GM23248 (cell line): ENCODE measurements around the gene NCAM1. TPM values are rescaled to one million over a fixed set of nuclear protein-coding genes. Genes with fewer than 3 reads are reported as not detected.

Source experiments
- DNase-seq: peaks from one replicate; pipeline ENCODE4 v3.0.0-alpha.2; 2015
- H2AFZ ChIP-seq: fragments of 200-600 bp; sonication (generic); 2 replicates; pipeline ENCODE4 v1.6.1; 2016; ENCODE audit warnings: antibody characterized with exemption
- H3F3A ChIP-seq: fragments of 200-600 bp; sonication (generic); 2 replicates; pipeline ENCODE4 v1.6.1; 2016; ENCODE audit warnings: mild to moderate bottlenecking, antibody characterized with exemption, mixed run types; ENCODE audit not compliant: insufficient read depth
- H3K27ac ChIP-seq: fragments of 200-600 bp; sonication (generic); 2 replicates; pipeline ENCODE4 v1.5.1; 2016; ENCODE audit warnings: mild to moderate bottlenecking
- H3K27me3 ChIP-seq: fragments of 200-600 bp; sonication (generic); replicated peaks from 2 replicates; pipeline ENCODE4 v1.6.1; 2016; ENCODE audit warnings: mild to moderate bottlenecking; ENCODE audit not compliant: insufficient read depth
- H3K36me3 ChIP-seq: fragments of 200-600 bp; sonication (generic); 2 replicates; pipeline ENCODE4 v1.6.1; 2016; ENCODE audit warnings: low read depth, mild to moderate bottlenecking
- H3K4me1 ChIP-seq: fragments of 200-600 bp; sonication (generic); 2 replicates; pipeline ENCODE4 v1.6.1; 2016; ENCODE audit warnings: mild to moderate bottlenecking; ENCODE audit not compliant: insufficient read depth
- H3K4me2 ChIP-seq: fragments of 200-600 bp; sonication (generic); one replicate; pipeline ENCODE4 v1.6.1; 2016; ENCODE audit warnings: mild to moderate bottlenecking; ENCODE audit not compliant: unreplicated experiment
- H3K4me3 ChIP-seq: fragments of 200-600 bp; sonication (generic); 2 replicates; pipeline ENCODE4 v1.5.1; 2016; ENCODE audit warnings: mild to moderate bottlenecking
- H3K79me2 ChIP-seq: fragments of 200-600 bp; sonication (generic); 2 replicates; pipeline ENCODE4 v1.6.1; 2016; ENCODE audit warnings: mild to moderate bottlenecking; ENCODE audit not compliant: insufficient read depth
- H3K9ac ChIP-seq: fragments of 200-600 bp; sonication (generic); 2 replicates; pipeline ENCODE4 v1.6.1; 2016; ENCODE audit warnings: mild to moderate bottlenecking
- H3K9me2 ChIP-seq: fragments of 200-600 bp; sonication (generic); 2 replicates; pipeline ENCODE4 v1.6.1; 2016; ENCODE audit warnings: mixed run types, mild to moderate bottlenecking, moderate library complexity; ENCODE audit not compliant: insufficient read depth
- H3K9me3 ChIP-seq: fragments of 200-600 bp; sonication (generic); one replicate; pipeline ENCODE4 v1.6.1; 2017; ENCODE audit warnings: low read depth
- H4K20me1 ChIP-seq: fragments of 200-600 bp; sonication (generic); 2 replicates; pipeline ENCODE4 v1.6.0; 2016; ENCODE audit not compliant: insufficient read depth
- EZH2 ChIP-seq: fragments of 200-600 bp; sonication (generic); IDR thresholded peaks from 2 replicates; pipeline ENCODE4 v1.6.1; 2018; ENCODE audit warnings: antibody characterized with exemption, mild to moderate bottlenecking; ENCODE audit not compliant: insufficient read depth, poor library complexity, severe bottlenecking
- EZH2phosphoT487 ChIP-seq: fragments of 200-600 bp; sonication (generic); IDR thresholded peaks from 2 replicates; pipeline ENCODE4 v1.6.1; 2018; ENCODE audit warnings: antibody characterized with exemption, moderate library complexity, mild to moderate bottlenecking, low read depth; ENCODE audit not compliant: insufficient read depth
- WGBS, 2 experiments: methylation state at CpG; one replicate each; pipeline ENCODE4 v1.1.6; 2015 to 2017; ENCODE audit warnings: low lambda C conversion rate in 2 of 2, low coverage in 1 of 2; ENCODE audit errors: missing lambda C conversion rate in 2 of 2; 5-methylcytosine and 5-hydroxymethylcytosine counted together
- in situ Hi-C: fragments of 300-500 bp; cut with MboI; formaldehyde crosslinking; loops from 2 replicates; pipeline ENCODE4 v1.15.0; 2020
- polyA plus RNA-seq: library from polyadenylated mRNA; unstranded; fragments of >200 nt; fragmentation: Nextera tagmentation; extraction: Ambion mirVana; gene quantifications from 2 replicates; pipeline ENCODE4 v1.2.1, GENCODE V29; 2016
- total RNA-seq: library from RNA; depleted of rRNA; stranded (reverse); fragments of >200 nt; shearing (Covaris generic); gene quantifications from 2 replicates; pipeline ENCODE4 v1.2.3, GENCODE V29; 2014

Gene NCAM1
- total and polyA plus RNA-seq, 2 experiments from 2014 or later = 1.5 to 1.8 TPM

GRCh38 chr11:113114705-113115027 lies 153.4 kb downstream of the NCAM1 start:
- Histone ChIP-seq H3K79me2 (no peaks in the 10 kb centered on the region), H3F3A (no peaks in the 10 kb centered on the region), H3K9me3 (no peaks in the 10 kb centered on the region), H3K27me3 (no peaks in the 10 kb centered on the region), H3K36me3 (no peaks in the 10 kb centered on the region), H3K4me1 (no peaks in the 10 kb centered on the region), H3K4me3 (no peak overlapping the region), H3K9ac (no peak overlapping the region), H3K27ac (no peak overlapping the region), H3K9me2 (no peaks in the 10 kb centered on the region), H4K20me1 (no peaks in the 10 kb centered on the region), H3K4me2 (no peak overlapping the region), H2AFZ (no peak overlapping the region)
- TF ChIP-seq EZH2 (no peak), EZH2phosphoT487 (no peak)
- in situ Hi-C loops = loop anchor here (25.0 kb wide), 1 partner anchor 527 kb away; no protein-coding TSS in a partner anchor
- WGBS, 2 experiments = 62 to 77% methylated on average over 3 of the region's 3 CpGs
- DNase-seq = no peak

GRCh38 chr11:113118104-113118503 lies 156.9 kb downstream of the NCAM1 start:
- Histone ChIP-seq H3K9me2 (no peaks in the 10 kb centered on the region), H3K9ac (no peak overlapping the region), H3K9me3 (no peaks in the 10 kb centered on the region), H3K27ac (no peak overlapping the region), H2AFZ (no peak overlapping the region), H3K79me2 (no peaks in the 10 kb centered on the region), H4K20me1 (no peaks in the 10 kb centered on the region), H3K36me3 (no peaks in the 10 kb centered on the region), H3K27me3 (no peaks in the 10 kb centered on the region; the same call in 1 of the 2 replicates), H3K4me3 (no peak overlapping the region), H3K4me2 (no peak overlapping the region), H3K4me1 (no peaks in the 10 kb centered on the region), H3F3A (no peaks in the 10 kb centered on the region)
- no peak for DNase-seq
- WGBS, 2 experiments = 70 to 81% methylated on average over 1 of the region's 1 CpG
- in situ Hi-C loops = loop anchor here (25.0 kb wide), 1 partner anchor 531 kb away; no protein-coding TSS in a partner anchor
- TF ChIP-seq EZH2phosphoT487 (no peak), EZH2 (no peak)

DNA sequence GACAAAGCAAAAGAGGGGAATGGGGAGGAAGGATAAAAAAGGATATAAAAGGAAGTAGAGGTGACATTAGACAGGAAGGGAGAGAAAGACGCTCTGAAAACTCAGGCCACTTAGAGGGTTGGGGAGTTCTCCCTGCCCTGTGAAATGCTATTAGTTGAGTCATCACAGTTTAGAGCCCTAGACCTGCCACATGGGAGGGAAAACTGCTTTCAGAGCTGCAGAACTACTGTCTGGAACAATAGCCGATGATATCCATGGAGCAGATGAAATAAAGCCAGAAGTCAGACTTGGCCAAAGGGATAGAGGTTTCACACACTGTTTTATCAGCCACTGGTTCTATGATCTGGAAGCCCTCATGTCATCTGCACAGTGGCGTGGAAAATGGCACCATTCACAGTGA lies 157.9 kb downstream of the NCAM1 start:
- Histone ChIP-seq H3K79me2 (no peaks in the 10 kb centered on the region), H2AFZ (no peak overlapping the region), H3K4me1 (no peaks in the 10 kb centered on the region), H3K27ac (no peak overlapping the region), H3K4me3 (no peak overlapping the region), H3K9me3 (no peaks in the 10 kb centered on the region), H3K27me3 (no peaks in the 10 kb centered on the region; the same call in 1 of the 2 replicates), H3K36me3 (no peaks in the 10 kb centered on the region), H3K9me2 (no peaks in the 10 kb centered on the region), H3K4me2 (no peak overlapping the region), H3F3A (no peaks in the 10 kb centered on the region), H4K20me1 (no peaks in the 10 kb centered on the region), H3K9ac (no peak overlapping the region)
- DNase-seq = peak; percentile 6
- TF ChIP-seq EZH2phosphoT487 = no peak
- TF ChIP-seq EZH2 = no peak
- WGBS, 2 experiments = 31 to 38% methylated on average over 3 of the region's 3 CpGs
- in situ Hi-C loops = loop anchor here (25.0 kb wide), 1 partner anchor 532 kb away; no protein-coding TSS in a partner anchor

GRCh38 chr11:113119966-113120736 lies 158.9 kb downstream of the NCAM1 start:
- Histone ChIP-seq H3K4me2 (no peak overlapping the region), H3K4me1 (no peaks in the 10 kb centered on the region), H3K27me3 (no peaks in the 10 kb centered on the region; the same call in 1 of the 2 replicates), H3K9ac (no peak overlapping the region), H3K9me3 (no peaks in the 10 kb centered on the region), H3K4me3 (no peak overlapping the region), H2AFZ (no peak overlapping the region), H3K27ac (no peak overlapping the region), H3K36me3 (no peaks in the 10 kb centered on the region), H3K79me2 (no peaks in the 10 kb centered on the region), H3F3A (no peaks in the 10 kb centered on the region), H3K9me2 (no peaks in the 10 kb centered on the region), H4K20me1 (no peaks in the 10 kb centered on the region)
- 77 to 83% methylated on average over 4 of the region's 4 CpGs for WGBS, 2 experiments
- DNase-seq = no peak
- TF ChIP-seq EZH2phosphoT487 (no peak), EZH2 (no peak)
- in situ Hi-C loops = loop anchor here (25.0 kb wide), 1 partner anchor 533 kb away; no protein-coding TSS in a partner anchor
